Liver (tissue), 3 donors: ENCODE results near the gene NIPBL.

Source experiments
- CTCF ChIP-seq: fragments of 150-350 bp; IDR thresholded peaks from 2 replicates; pipeline ENCODE4 v1.5.1; 2017; ENCODE audit warnings: improper control_type of control experiment, low read depth, low read length; ENCODE audit not compliant: missing input control
- EGR1 ChIP-seq, 2 donors: IDR thresholded peaks; 2 replicates each; pipeline ENCODE4 v1.6.1; 2016 to 2018; ENCODE audit warnings: antibody characterized with exemption in 2 of 2, low read depth in 2 of 2
- FOXA1 ChIP-seq: IDR thresholded peaks from 2 replicates; pipeline ENCODE4 v1.6.1; 2016; ENCODE audit warnings: antibody characterized with exemption
- GABPA ChIP-seq, 2 donors: IDR thresholded peaks in 1 of 2; conservative IDR thresholded peaks in 1 of 2; 2 replicates each; pipeline ENCODE4 v1.6.1; 2016; ENCODE audit warnings: antibody characterized with exemption in 2 of 2, mild to moderate bottlenecking in 1 of 2, moderate library complexity in 1 of 2
- JUND ChIP-seq, 2 donors: IDR thresholded peaks; 2 replicates each; pipeline ENCODE4 v1.6.1; 2016; ENCODE audit warnings: antibody characterized with exemption in 2 of 2
- MAX ChIP-seq: IDR thresholded peaks from 2 replicates; pipeline ENCODE4 v1.6.1; 2016; ENCODE audit warnings: antibody characterized with exemption
- RAD21 ChIP-seq, 2 donors: IDR thresholded peaks; 2 replicates each; pipeline ENCODE4 v1.6.1; 2016; ENCODE audit warnings: antibody characterized with exemption in 2 of 2, mild to moderate bottlenecking in 2 of 2
- REST ChIP-seq: IDR thresholded peaks from 2 replicates; pipeline ENCODE4 v1.6.1; 2016; ENCODE audit warnings: antibody characterized with exemption, mild to moderate bottlenecking
- RXRA ChIP-seq, 2 donors: IDR thresholded peaks; 2 replicates each; pipeline ENCODE4 v1.6.1; 2017 to 2018; ENCODE audit warnings: antibody characterized with exemption in 2 of 2, mild to moderate bottlenecking in 1 of 2
- SP1 ChIP-seq: IDR thresholded peaks from 2 replicates; pipeline ENCODE4 v1.6.1; 2018; ENCODE audit warnings: antibody characterized with exemption, mild to moderate bottlenecking
- TAF1 ChIP-seq: conservative IDR thresholded peaks from 2 replicates; pipeline ENCODE4 v1.6.1; 2016; ENCODE audit warnings: antibody characterized with exemption, mild to moderate bottlenecking
- YY1 ChIP-seq: IDR thresholded peaks from 2 replicates; pipeline ENCODE4 v1.6.1; 2016; ENCODE audit warnings: antibody characterized with exemption, mild to moderate bottlenecking
- ZBTB33 ChIP-seq: IDR thresholded peaks from 2 replicates; pipeline ENCODE4 v1.6.1; 2016; ENCODE audit warnings: antibody characterized with exemption
- donor health status: healthy.
- donor health status: healthy.

GRCh38 chr5:36998578-36998977, 122.0 kb downstream of the NIPBL start:
- TF ChIP-seq GABPA (IDR thresholded peaks at IDR 0.05 in 1 of 2, conservative IDR thresholded peaks at IDR 0.05 in 1 of 2): no peak
- TF ChIP-seq REST: no peak
- TF ChIP-seq CTCF: no peak
- no peak for TF ChIP-seq ZBTB33
- TF ChIP-seq RXRA (IDR thresholded peaks at IDR 0.05): no peak
- no peak for TF ChIP-seq YY1
- TF ChIP-seq MAX: no peak
- TF ChIP-seq EGR1 (IDR thresholded peaks at IDR 0.05; ENCODE audit: low read depth in 2 of 2): no peak
- TF ChIP-seq FOXA1: no peak
- no peak for TF ChIP-seq RAD21 (IDR thresholded peaks at IDR 0.05)
- TF ChIP-seq TAF1: no peak
- TF ChIP-seq JUND (IDR thresholded peaks at IDR 0.05): no peak
- TF ChIP-seq SP1: no peak
